Smooth muscle cell (in vitro differentiated cells): ENCODE measurements around the gene RASGRF1. TPM values are rescaled to one million over a fixed set of nuclear protein-coding genes. Genes with fewer than 3 reads are reported as not detected.

Experiments used
- DNase-seq: peaks from one replicate; lab custom pipeline; 2025; ENCODE audit not compliant: unreplicated experiment; lab: John Stamatoyannopoulos, UW
- H2AFZ ChIP-seq: fragments of 200-600 bp; sonication (generic); 2 replicates; pipeline ENCODE4 v1.6.0; 2016; ENCODE audit warnings: antibody characterized with exemption, low read depth, mild to moderate bottlenecking
- H3F3A ChIP-seq: fragments of 200-600 bp; sonication (generic); 2 replicates; pipeline ENCODE4 v1.6.0; 2017; ENCODE audit warnings: antibody characterized with exemption, low read depth
- H3K27ac ChIP-seq: fragments of 200-600 bp; sonication (generic); 2 replicates; pipeline ENCODE4 v1.5.1; 2016; ENCODE audit warnings: low read depth, mild to moderate bottlenecking
- H3K27me3 ChIP-seq: fragments of 200-600 bp; sonication (generic); 2 replicates; pipeline ENCODE4 v1.6.1; 2016; ENCODE audit warnings: low read depth, mild to moderate bottlenecking
- H3K36me3 ChIP-seq: fragments of 200-600 bp; sonication (generic); 2 replicates; pipeline ENCODE4 v1.5.1; 2016; ENCODE audit warnings: low read depth
- H3K4me1 ChIP-seq: fragments of 200-600 bp; sonication (generic); 2 replicates; pipeline ENCODE4 v1.5.1; 2016; ENCODE audit warnings: low read depth
- H3K4me2 ChIP-seq: fragments of 200-600 bp; sonication (generic); 2 replicates; pipeline ENCODE4 v1.6.0; 2016; ENCODE audit warnings: mild to moderate bottlenecking
- H3K4me3 ChIP-seq: fragments of 200-600 bp; sonication (generic); 2 replicates; pipeline ENCODE4 v1.5.1; 2016; ENCODE audit warnings: mild to moderate bottlenecking
- H3K79me2 ChIP-seq: fragments of 200-600 bp; sonication (generic); 2 replicates; pipeline ENCODE4 v1.6.0; 2016; ENCODE audit warnings: low read depth, mild to moderate bottlenecking
- H3K9ac ChIP-seq: fragments of 200-600 bp; sonication (generic); 2 replicates; pipeline ENCODE4 v1.6.0; 2016; ENCODE audit warnings: low read depth
- H3K9me3 ChIP-seq: fragments of 200-600 bp; sonication (generic); replicated peaks from 2 replicates; pipeline ENCODE4 v1.5.1; 2016; ENCODE audit warnings: low read depth
- H4K20me1 ChIP-seq: fragments of 200-600 bp; sonication (generic); 2 replicates; pipeline ENCODE4 v1.6.0; 2016; ENCODE audit warnings: low read depth
- CTCF ChIP-seq: fragments of 200-600 bp; sonication (generic); IDR thresholded peaks from 2 replicates; pipeline ENCODE4 v1.5.1; 2017; ENCODE audit warnings: borderline replicate concordance, mild to moderate bottlenecking, antibody characterized with exemption; ENCODE audit not compliant: insufficient read depth, poor library complexity, severe bottlenecking
- WGBS: methylation state at CpG from one replicate; pipeline ENCODE4 v1.1.7; 2016; ENCODE audit warnings: low lambda C conversion rate; 5-methylcytosine and 5-hydroxymethylcytosine counted together
- polyA plus RNA-seq: library from polyadenylated mRNA; unstranded; fragments of >200 nt; fragmentation: Nextera tagmentation; extraction: Ambion mirVana; gene quantifications from 2 replicates; pipeline ENCODE4 v1.2.1, GENCODE V29; 2016
- total RNA-seq: library from RNA; depleted of rRNA; stranded (reverse); fragments of >200 nt; gene quantifications from 2 replicates; pipeline ENCODE4 v1.2.3, GENCODE V29; 2014

Gene RASGRF1
- total and polyA plus RNA-seq, 2 experiments from 2014 or later, result 0.17 to 0.22 TPM

GRCh38 chr15:78955355-78955754 is 135.2 kb downstream of the RASGRF1 start:
- Histone ChIP-seq H3K4me3 (no peak overlapping the region), H3K27ac (no peak overlapping the region), H2AFZ (no peak overlapping the region), H4K20me1 (no peaks in the 10 kb centered on the region), H3K4me2 (no peak overlapping the region), H3F3A (no peaks in the 10 kb centered on the region), H3K4me1 (no peaks in the 10 kb centered on the region), H3K9ac (no peak overlapping the region), H3K36me3 (no peaks in the 10 kb centered on the region), H3K79me2 (no peaks in the 10 kb centered on the region), H3K27me3 (no peaks in the 10 kb centered on the region), H3K9me3 (no peaks in the 10 kb centered on the region)
- WGBS, result 92% methylated on average over 5 of the region's 5 CpGs
- TF ChIP-seq CTCF, result no peak
- no peak for DNase-seq

GRCh38 chr15:78951841-78952238 is 138.7 kb downstream of the RASGRF1 start:
- Histone ChIP-seq H3K27me3 (no peaks in the 10 kb centered on the region), H3K36me3 (no peaks in the 10 kb centered on the region), H3K9me3 (no peaks in the 10 kb centered on the region), H3K4me1 (no peaks in the 10 kb centered on the region), H4K20me1 (no peaks in the 10 kb centered on the region), H3K9ac (no peak overlapping the region), H3K27ac (no peak overlapping the region), H3F3A (no peaks in the 10 kb centered on the region), H3K4me2 (no peak overlapping the region), H3K79me2 (no peaks in the 10 kb centered on the region), H3K4me3 (no peak overlapping the region), H2AFZ (no peak overlapping the region)
- no peak for DNase-seq
- WGBS, result 44% methylated on average over 4 of the region's 4 CpGs
- no peak for TF ChIP-seq CTCF

- Histone ChIP-seq H3K4me3 (no peak overlapping the region), H3F3A (no peaks in the 10 kb centered on the region), H3K79me2 (no peaks in the 10 kb centered on the region), H3K4me2 (no peak overlapping the region), H3K27ac (no peak overlapping the region), H3K27me3 (no peaks in the 10 kb centered on the region), H3K9ac (no peak overlapping the region), H3K36me3 (no peaks in the 10 kb centered on the region), H2AFZ (no peak overlapping the region), H3K9me3 (no peaks in the 10 kb centered on the region), H3K4me1 (no peaks in the 10 kb centered on the region), H4K20me1 (no peaks in the 10 kb centered on the region)
- peak; percentile 9 for TF ChIP-seq CTCF
- 71% methylated on average over 10 of the region's 10 CpGs for WGBS
- DNase-seq, result no peak
Observed at GRCh38 chr15:78950902-78951840, 139.4 kb downstream of the RASGRF1 start.
